IMR-90 (cell line): Measurements from ENCODE around the gene SNRPF. TPM values are rescaled to one million over a fixed set of nuclear protein-coding genes. Genes with fewer than 3 reads are reported as not detected.

Experiments used
- ATAC-seq: fragments of 200-7000 bp; cut with Tn5 transposase; 2 replicates; pipeline ENCODE4 v1.9.1; 2020; ENCODE audit warnings: low read depth, mild to moderate bottlenecking, moderate library complexity
- BruUV-seq: library from RNA; stranded (reverse); fragments of 400-500 nt; replicated peaks from 2 replicates; lab custom pipeline; 2021; lab: Mats Ljungman, UMichigan
- CTCF ChIA-PET: fragments of 300-600 bp; formaldehyde crosslinking; extraction: SDS; loops from one replicate; lab custom pipeline; 2021; ENCODE audit warnings: antibody characterized with exemption; lab: Yijun Ruan, JAX
- POLR2A ChIA-PET: fragments of 300-600 bp; sonication (Branson Sonifier 250); formaldehyde crosslinking; loops from one replicate; lab custom pipeline; 2022; ENCODE audit warnings: antibody characterized with exemption; ENCODE audit not compliant: unreplicated experiment; lab: Charles Lee
- DNase-seq: peaks from one replicate; pipeline ENCODE4 v3.0.0; 2013
- H2AFZ ChIP-seq: replicated peaks from 2 replicates; pipeline ENCODE3; 2013; ENCODE audit warnings: low read length, mild to moderate bottlenecking; ENCODE audit not compliant: poor library complexity
- H2AK5ac ChIP-seq: 2 replicates; pipeline ENCODE4 v1.6.1; 2013; ENCODE audit warnings: low read depth, low read length, inconsistent platforms
- H2AK9ac ChIP-seq: replicated peaks from 2 replicates; pipeline ENCODE3; 2013; ENCODE audit warnings: mild to moderate bottlenecking, low read depth, low read length, moderate library complexity; ENCODE audit not compliant: poor library complexity
- H2BK120ac ChIP-seq: 2 replicates; pipeline ENCODE4 v1.6.1; 2013; ENCODE audit warnings: low read depth, low read length, inconsistent platforms
- H2BK15ac ChIP-seq: 3 replicates; pipeline ENCODE4 v1.6.1; 2013; ENCODE audit warnings: low read depth, low read length, inconsistent platforms
- H2BK20ac ChIP-seq: 2 replicates; pipeline ENCODE4 v1.6.1; 2013; ENCODE audit warnings: low read depth, mild to moderate bottlenecking, inconsistent platforms, low read length, moderate library complexity
- H2BK5ac ChIP-seq: 2 replicates; pipeline ENCODE4 v1.6.1; 2013; ENCODE audit warnings: mild to moderate bottlenecking, low read depth, low read length, inconsistent platforms; ENCODE audit not compliant: poor library complexity, severe bottlenecking
- H3K14ac ChIP-seq: replicated peaks from 2 replicates; pipeline ENCODE4 v1.6.1; 2013; ENCODE audit warnings: low read depth, low read length, inconsistent platforms
- H3K18ac ChIP-seq: 2 replicates; pipeline ENCODE4 v1.6.1; 2013; ENCODE audit warnings: low read depth, low read length, control low read depth
- H3K23ac ChIP-seq: 2 replicates; pipeline ENCODE4 v1.6.1; 2013; ENCODE audit warnings: low read depth, low read length, inconsistent platforms
- H3K27ac ChIP-seq: 2 replicates; pipeline ENCODE4 v1.5.1; 2013; ENCODE audit warnings: mild to moderate bottlenecking, control low read depth, low read length; ENCODE audit not compliant: insufficient read depth
- H3K27me3 ChIP-seq: 2 replicates; pipeline ENCODE4 v1.6.1; 2013; ENCODE audit warnings: low read length; ENCODE audit not compliant: control insufficient read depth, insufficient read depth
- H3K36me3 ChIP-seq: 2 replicates; pipeline ENCODE4 v1.6.1; 2013; ENCODE audit warnings: low read length, mixed read lengths; ENCODE audit not compliant: control insufficient read depth, insufficient read depth
- H3K4ac ChIP-seq: 2 replicates; pipeline ENCODE4 v1.6.1; 2013; ENCODE audit warnings: low read depth, low read length, inconsistent platforms
- H3K4me1 ChIP-seq: 2 replicates; pipeline ENCODE4 v1.6.1; 2013; ENCODE audit warnings: low read length, mixed read lengths; ENCODE audit not compliant: control insufficient read depth, insufficient read depth
- H3K4me2 ChIP-seq: 2 replicates; pipeline ENCODE4 v1.6.1; 2013; ENCODE audit warnings: low read depth, mild to moderate bottlenecking, control low read depth, low read length, moderate library complexity
- H3K4me3 ChIP-seq: 2 replicates; pipeline ENCODE4 v1.5.1; 2013; ENCODE audit warnings: low read depth, mild to moderate bottlenecking, control low read depth, low read length, moderate library complexity; ENCODE audit not compliant: insufficient read depth
- H3K56ac ChIP-seq: 2 replicates; pipeline ENCODE4 v1.6.1; 2013; ENCODE audit warnings: low read length, inconsistent platforms; ENCODE audit not compliant: insufficient read depth; ENCODE audit errors: extremely low read depth
- H3K79me1 ChIP-seq, 2 experiments: 2 replicates each; pipeline ENCODE4 v1.6.1; 2013; ENCODE audit warnings: low read length in 2 of 2, inconsistent platforms in 1 of 2, low read depth in 1 of 2
- H3K9ac ChIP-seq: 2 replicates; pipeline ENCODE4 v1.6.1; 2013; ENCODE audit warnings: low read depth, low read length, control low read depth
- H3K9me1 ChIP-seq: 2 replicates; pipeline ENCODE4 v1.6.1; 2013; ENCODE audit warnings: low read length, inconsistent platforms; ENCODE audit not compliant: insufficient read depth
- H3K9me3 ChIP-seq: 2 replicates; pipeline ENCODE4 v1.6.1; 2013; ENCODE audit warnings: low read length; ENCODE audit not compliant: control insufficient read depth, insufficient read depth
- H4K20me1 ChIP-seq: 2 replicates; pipeline ENCODE4 v1.6.1; 2013; ENCODE audit warnings: low read length, inconsistent platforms; ENCODE audit not compliant: insufficient read depth
- H4K5ac ChIP-seq: 2 replicates; pipeline ENCODE4 v1.6.1; 2013; ENCODE audit warnings: mild to moderate bottlenecking, low read depth, low read length, control low read depth
- H4K8ac ChIP-seq, 2 experiments: 2 replicates each; pipeline ENCODE4 v1.6.1; 2013; ENCODE audit warnings: low read depth in 2 of 2, low read length in 2 of 2, control low read depth in 1 of 2, inconsistent platforms in 1 of 2
- H4K91ac ChIP-seq: 2 replicates; pipeline ENCODE4 v1.6.1; 2013; ENCODE audit warnings: low read depth, low read length, inconsistent platforms; ENCODE audit not compliant: insufficient read depth
- CHD1 ChIP-seq: IDR thresholded peaks from 2 replicates; pipeline ENCODE4 v1.6.1; 2012; ENCODE audit warnings: low read depth, low read length, improper control_type of control experiment
- FOS ChIP-seq: fragments of 150-350 bp; IDR thresholded peaks from 2 replicates; pipeline ENCODE4 v1.6.1; 2016; ENCODE audit warnings: low read depth, low read length
- MAFK ChIP-seq: IDR thresholded peaks from 2 replicates; pipeline ENCODE4 v1.6.1; 2012; ENCODE audit warnings: low read depth, low read length, improper control_type of control experiment
- MXI1 ChIP-seq: IDR thresholded peaks from 2 replicates; pipeline ENCODE4 v1.6.1; 2012; ENCODE audit warnings: low read depth, mild to moderate bottlenecking, low read length, moderate library complexity, borderline replicate concordance
- dilution Hi-C: fragments of 300-500 bp; cut with HindIII; formaldehyde crosslinking; loops from one replicate; pipeline ENCODE4 v1.14.3; 2018; ENCODE audit warnings: low sequenced_read_pairs; ENCODE audit not compliant: unreplicated experiment
- in situ Hi-C: fragments of 300-500 bp; cut with MboI; formaldehyde crosslinking; loops from 3 replicates; pipeline ENCODE4 v1.14.3; 2019; ENCODE audit warnings: low sequenced_read_pairs, inconsistent platforms, mixed read lengths
- intact Hi-C: fragments of 100-400 bp; cut with micrococcal nuclease; formaldehyde crosslinking; loops from 2 replicates; pipeline ENCODE4 v1.10.0; 2022
- polyA plus RNA-seq, 3 experiments: library from polyadenylated mRNA; depleted of rRNA; stranded (reverse); fragments of >200 nt; gene quantifications; 2 replicates each; pipeline ENCODE4 v1.2.3, GENCODE V29; 2012; ENCODE audit warnings: low replicate concordance in 1 of 3
- total RNA-seq: library from RNA; depleted of rRNA; stranded (reverse); fragments of >200 nt; gene quantifications from 2 replicates; pipeline ENCODE4 v1.2.3, GENCODE V29; 2012
- TF ChIP-seq, protein P1 (sequence below): fragments of 150-350 bp; IDR thresholded peaks from 2 replicates; pipeline ENCODE4 v1.6.1; 2016; ENCODE audit warnings: low read depth, mild to moderate bottlenecking, low read length, moderate library complexity, borderline replicate concordance

SNRPF gene
- total and polyA plus RNA-seq, 2 of the 4 experiments (the other 2 are of a cell fraction) = 5.0 to 27.9 TPM

DNA sequence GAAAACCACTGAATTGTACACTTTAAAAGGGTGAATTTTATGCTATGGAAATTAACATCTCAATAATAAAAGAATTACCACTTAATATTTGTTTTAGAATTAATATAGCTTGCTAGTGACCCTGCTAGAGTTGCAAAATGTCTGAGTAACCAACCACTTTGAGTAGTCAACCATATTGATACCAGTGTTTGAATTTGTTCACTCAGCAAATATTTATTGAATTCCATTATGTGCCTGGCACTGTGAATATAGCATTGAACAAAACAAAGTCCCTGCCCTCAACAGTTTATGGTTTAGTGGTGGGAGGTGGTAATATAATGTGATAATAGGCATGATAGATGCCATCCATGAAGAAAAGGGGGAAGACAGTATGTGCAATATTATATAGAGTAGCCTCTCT is 4.6 kb downstream of the SNRPF start:
- Histone ChIP-seq H2BK120ac (no peak overlapping the region), H3K9me1 (peaks cover 3% of the 10 kb centered on the region; the same call in 1 of the 2 replicates), H4K91ac (no peak overlapping the region), H2AK5ac (no peak overlapping the region), H3K18ac (no peak overlapping the region), H3K27ac (no peak overlapping the region), H3K23ac (no peak overlapping the region), H2BK5ac (no peak overlapping the region), H3K9ac (no peak overlapping the region), H4K5ac (no peak overlapping the region), H4K20me1 (peaks cover 4% of the 10 kb centered on the region; the same call in 1 of the 2 replicates), H3K56ac (no peak overlapping the region), H3K9me3 (no peaks in the 10 kb centered on the region), H3K14ac (no peak overlapping the region), H2BK20ac (no peak overlapping the region), H3K79me1 (peaks cover 9 to 51% of the 10 kb centered on the region in 2 experiments), H2AK9ac (no peak overlapping the region), H3K4me2 (no peak overlapping the region), H2BK15ac (no peak overlapping the region), H3K27me3 (no peaks in the 10 kb centered on the region), H3K4ac (no peak overlapping the region), H3K4me3 (no peak overlapping the region), H3K4me1 (peaks cover 1% of the 10 kb centered on the region), H4K8ac (no peak overlapping the region), H3K36me3 (peaks cover 4% of the 10 kb centered on the region), H2AFZ (no peak overlapping the region)
- ChIA-PET CTCF (no interaction called here), POLR2A (no interaction called here)
- no TSS peak for BruUV-seq
- intact Hi-C loops (no loop called here), in situ Hi-C loops (no loop called here), dilution Hi-C loops (no loop called here)
- ATAC-seq (no peak), DNase-seq (no peak)
- TF ChIP-seq, protein P1, sequence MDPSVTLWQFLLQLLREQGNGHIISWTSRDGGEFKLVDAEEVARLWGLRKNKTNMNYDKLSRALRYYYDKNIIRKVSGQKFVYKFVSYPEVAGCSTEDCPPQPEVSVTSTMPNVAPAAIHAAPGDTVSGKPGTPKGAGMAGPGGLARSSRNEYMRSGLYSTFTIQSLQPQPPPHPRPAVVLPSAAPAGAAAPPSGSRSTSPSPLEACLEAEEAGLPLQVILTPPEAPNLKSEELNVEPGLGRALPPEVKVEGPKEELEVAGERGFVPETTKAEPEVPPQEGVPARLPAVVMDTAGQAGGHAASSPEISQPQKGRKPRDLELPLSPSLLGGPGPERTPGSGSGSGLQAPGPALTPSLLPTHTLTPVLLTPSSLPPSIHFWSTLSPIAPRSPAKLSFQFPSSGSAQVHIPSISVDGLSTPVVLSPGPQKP = no peak
- no peak for TF ChIP-seq FOS
- no peak for TF ChIP-seq MXI1
- peak; percentile 67 for TF ChIP-seq MAFK
- TF ChIP-seq CHD1 = no peak
